ENCODE data around the gene DLK1.

Gene DLK1

DNA sequence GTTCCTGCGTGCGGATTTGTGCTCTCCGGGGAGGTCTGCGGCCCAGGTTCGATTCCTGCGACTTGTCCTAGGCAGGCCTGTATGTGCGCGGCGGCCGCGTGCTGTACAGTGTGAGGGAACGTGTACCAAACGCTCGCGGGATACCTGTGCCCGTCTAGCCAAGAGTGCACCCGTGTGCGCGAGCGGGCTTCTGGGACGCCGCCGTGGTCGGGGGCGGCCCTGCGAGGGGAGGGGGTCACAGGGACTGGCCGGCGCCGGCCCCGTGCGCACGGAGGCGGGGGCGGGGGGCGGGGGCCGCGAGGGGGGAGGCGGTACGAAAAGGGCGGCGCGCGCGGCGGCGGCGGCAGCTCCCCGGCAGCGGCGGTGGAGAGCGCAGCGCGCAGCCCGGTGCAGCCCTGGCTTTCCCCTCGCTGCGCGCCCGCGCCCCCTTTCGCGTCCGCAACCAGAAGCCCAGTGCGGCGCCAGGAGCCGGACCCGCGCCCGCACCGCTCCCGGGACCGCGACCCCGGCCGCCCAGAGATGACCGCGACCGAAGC lies at the start of gene DLK1:
DLK1 (plus strand) TSS at position 343 of the 536 bp plus-strand sequence; CDS start at position 520, 177 bp downstream.
- DNase-seq = no peak

DNA sequence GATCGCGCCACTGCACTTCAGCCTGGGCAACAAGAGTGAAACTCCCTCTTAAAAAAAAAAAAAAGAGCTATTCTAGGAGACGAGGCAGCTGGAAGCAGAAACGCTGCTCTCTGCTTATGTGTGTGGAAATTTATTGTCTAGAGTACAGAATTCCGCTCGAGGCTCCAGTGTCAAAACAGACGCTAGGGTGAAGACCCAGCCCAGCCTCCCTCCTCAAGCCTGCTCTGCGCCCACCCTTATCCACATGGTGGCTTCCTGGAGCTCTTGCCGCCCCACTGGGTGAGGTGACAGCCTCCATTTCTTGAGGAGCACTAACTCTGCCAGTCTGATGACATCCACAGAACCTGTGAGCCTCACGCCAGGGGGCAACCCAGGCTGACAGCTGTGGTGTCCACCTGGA lies 49.5 kb upstream of the DLK1 start:
- DNase-seq = no peak

DNA sequence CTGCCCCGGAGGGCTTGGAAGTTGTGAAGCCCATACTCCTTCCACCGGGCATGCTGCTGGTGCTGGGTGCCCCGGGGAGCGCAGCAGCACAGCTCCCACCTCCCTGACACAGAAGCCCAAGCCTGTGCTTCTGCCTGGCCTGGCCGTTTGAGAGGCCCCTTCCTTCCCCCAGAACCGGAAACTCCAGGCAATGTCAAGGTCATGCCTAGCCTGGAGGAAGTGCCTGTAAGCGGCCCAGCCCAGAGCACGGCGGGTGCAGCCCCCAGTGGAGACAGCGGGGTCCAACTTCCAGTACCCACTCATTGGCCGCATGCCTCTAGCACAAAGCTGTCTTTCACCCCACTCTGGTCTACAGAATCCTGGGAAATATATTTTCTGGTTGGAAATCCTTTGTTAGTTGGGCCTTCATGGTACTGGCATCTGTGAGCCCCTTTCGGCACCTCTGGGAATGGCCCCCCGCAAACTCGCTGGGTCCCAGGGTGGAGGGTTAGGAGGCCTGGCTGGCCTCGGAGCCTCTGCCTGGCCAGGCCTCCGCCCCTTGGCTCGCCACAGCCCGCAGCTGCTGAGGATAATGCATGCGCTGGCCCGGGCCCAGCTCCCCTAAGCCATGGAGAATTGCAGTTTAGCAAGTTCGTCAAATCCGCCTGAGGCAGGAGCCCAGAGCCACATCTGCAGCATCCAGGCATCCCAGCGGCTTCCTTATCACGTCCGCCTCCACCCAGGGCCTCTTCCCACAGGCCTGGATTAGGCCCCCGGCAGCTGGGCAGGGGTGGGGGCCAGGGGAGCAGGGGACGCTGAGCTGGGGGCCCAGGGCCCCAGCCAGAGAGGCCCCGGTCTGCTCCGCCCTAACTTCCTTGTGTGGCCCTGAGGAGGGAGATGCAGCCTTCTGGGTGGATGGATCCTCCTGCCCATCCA lies 48.9 kb upstream of the DLK1 start:
- DNase-seq = peak; percentile 58

DNA sequence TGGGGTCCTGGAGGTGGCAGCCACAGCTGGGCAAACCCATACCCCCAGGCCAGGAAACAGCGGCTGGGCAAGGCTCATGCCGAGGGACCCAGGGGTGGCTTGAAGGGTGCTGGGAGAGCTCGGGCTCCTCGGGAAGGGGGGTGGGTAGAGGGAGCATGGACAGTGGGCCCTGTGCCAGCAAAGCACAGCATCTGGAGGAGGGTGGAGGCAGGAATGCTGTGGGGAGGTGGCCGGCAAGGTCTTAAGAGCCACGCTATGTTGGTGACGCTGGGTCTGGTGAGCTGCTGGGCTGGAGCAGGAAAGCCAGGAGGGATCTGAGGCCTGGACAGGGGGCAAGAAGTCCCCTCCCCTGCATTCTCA lies 48.2 kb upstream of the DLK1 start:
- DNase-seq = peak; percentile 6

- DNase-seq = no peak
Observed at GRCh38 chr14:100679153-100679552, 47.5 kb upstream of the DLK1 start.

GRCh38 chr14:100679707-100680438 lies 46.8 kb upstream of the DLK1 start:
- DNase-seq = peak; percentile 65

- no peak for DNase-seq
Observed at GRCh38 chr14:100680439-100681051, 46.1 kb upstream of the DLK1 start.

DNA sequence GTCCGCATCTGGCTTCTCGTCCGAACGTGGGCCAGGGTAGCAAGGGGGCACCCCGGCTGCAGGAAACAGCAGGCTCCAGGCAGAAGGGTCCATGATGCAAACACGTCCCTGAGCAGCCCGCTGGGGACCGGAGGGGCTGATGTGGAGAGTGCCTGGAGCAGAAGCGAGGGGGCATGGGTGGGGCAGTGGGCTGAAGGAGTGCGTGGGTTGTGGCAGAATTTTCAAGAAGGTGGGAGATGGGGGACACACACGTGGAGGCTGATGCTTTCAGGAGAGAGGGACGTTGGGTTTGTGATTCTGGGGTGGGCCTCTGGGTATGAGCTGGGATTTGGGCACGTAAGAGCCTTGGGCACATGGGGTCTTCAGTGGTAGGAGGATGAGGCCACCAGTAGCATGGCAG lies 45.6 kb upstream of the DLK1 start:
- no peak for DNase-seq

- DNase-seq = no peak
Observed at GRCh38 chr14:100682749-100683148, 43.9 kb upstream of the DLK1 start.

GRCh38 chr14:100683578-100683977 lies 43.1 kb upstream of the DLK1 start:
- no peak for DNase-seq

DNA sequence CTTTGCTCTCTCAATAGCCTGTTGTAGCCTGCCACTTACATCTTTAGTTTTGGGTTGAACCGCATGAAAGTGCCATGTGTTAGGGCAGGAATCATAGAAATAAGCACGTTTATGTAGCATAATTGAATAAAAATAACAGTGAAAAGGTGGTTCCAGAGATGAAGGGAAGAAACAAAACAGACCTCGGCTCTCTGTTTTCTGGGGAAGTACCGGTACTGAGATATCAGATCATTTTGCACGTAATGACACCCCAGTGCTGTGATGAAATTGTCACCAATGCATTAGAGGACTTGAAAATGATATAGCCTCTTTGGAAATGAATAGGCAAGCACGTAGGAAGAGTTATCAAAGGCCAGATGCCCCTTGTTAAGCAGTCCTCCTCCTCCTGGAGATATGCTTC lies 42.5 kb upstream of the DLK1 start:
- no peak for DNase-seq

GRCh38 chr14:100684961-100685360 lies 41.7 kb upstream of the DLK1 start:
- no peak for DNase-seq

GRCh38 chr14:100686858-100687257 lies 39.8 kb upstream of the DLK1 start:
- no peak for DNase-seq

DNA sequence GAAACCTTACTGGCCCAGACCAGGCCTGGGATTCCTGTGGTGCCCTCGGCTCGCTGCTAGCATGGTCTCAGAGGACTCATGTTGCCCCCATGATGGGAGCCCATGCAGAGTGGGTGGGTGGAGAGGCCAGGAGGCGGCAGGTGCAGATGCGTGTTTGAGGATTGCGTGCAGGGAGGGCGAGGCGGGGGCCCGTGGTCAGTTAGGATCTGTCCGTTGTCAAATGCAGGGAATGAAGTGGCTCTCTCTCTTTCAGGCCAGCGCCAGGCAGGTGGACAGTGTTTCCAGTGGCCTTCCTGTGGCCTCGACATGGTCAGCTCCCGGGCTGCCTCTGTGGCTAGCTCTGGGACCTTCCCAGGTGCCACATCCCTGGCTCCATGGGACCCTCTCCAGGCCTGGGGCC lies 39.3 kb upstream of the DLK1 start:
- no peak for DNase-seq

DNA sequence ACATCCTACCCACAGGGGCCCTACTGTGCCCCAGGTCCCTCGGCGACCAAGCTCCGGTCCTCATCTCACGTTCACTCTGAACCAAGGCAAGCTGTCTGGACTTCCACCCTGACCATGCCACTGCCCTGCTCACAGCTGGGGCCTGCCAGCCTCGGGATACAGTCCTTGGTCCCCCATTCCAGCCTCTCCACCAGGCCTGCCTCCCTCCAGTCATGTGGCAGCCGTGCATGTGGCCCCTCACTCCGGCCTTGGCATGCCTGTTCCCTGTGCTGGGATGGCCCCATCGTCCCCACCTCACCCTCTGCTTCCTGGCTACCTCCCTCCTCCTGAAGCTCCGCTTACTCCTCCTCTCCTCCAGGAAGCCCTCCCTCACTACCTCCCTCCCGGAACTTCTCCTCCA lies 38.6 kb upstream of the DLK1 start:
- no peak for DNase-seq

GRCh38 chr14:100688598-100689461 lies 37.9 kb upstream of the DLK1 start:
- peak; percentile 69 for DNase-seq

DNA sequence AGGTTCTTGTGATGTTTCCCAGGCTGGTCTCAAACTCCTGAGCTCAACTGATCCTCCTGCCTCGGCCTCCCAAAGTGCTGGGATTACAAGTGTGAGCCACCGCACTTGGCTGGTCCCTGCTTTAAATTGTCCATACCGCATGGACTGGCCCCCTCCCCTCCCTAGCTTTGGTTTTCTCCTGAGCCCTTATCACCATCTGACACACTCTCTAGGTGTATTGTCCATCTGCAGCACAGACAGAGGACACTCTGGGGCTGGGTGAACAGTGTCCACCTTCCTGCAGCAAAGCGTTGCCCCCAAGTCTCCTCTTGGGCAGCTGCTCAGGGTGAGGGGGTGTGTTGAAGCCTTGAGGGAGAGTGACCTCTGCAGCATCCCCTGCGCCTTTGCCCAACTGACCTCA lies 36.0 kb upstream of the DLK1 start:
- no peak for DNase-seq

- DNase-seq = no peak
Observed at GRCh38 chr14:100691395-100692056, 35.2 kb upstream of the DLK1 start.

- no peak for DNase-seq
Observed at GRCh38 chr14:100692256-100692655, 34.4 kb upstream of the DLK1 start.

DNA sequence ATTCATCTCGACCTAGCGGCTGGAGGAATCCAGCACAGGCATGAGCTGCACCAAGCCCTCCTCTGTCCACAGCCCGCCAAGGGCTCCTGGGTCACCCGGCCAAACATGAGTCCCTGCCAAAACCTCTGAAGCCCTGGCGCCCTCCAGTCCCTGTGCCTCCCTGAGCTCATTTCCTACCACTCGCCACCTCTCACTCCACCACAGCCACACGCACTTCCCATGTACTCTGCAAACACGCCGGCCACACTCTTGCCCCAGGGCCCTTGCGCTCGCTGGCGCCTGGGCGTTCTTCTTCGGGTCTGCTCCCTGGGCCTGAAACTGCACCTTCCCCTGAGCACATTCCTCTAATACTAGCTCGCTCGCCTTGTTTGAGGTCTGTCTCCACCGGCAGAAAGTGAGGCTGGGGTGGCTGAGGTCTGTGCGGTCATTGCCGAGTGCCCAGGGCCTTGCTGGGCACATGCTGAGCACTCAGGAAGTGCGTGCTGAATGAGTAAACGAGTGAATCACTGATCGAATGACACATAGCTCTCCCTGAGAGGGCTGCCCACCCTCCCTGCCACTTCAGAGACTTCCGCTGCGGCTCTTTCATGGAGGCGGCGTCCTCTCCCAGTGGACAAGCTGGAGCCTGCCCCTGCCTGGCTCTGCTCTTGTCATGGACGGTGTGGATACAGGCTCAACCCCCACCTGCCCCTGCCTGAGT lies 33.7 kb upstream of the DLK1 start:
- peak; percentile 84 for DNase-seq

DNA sequence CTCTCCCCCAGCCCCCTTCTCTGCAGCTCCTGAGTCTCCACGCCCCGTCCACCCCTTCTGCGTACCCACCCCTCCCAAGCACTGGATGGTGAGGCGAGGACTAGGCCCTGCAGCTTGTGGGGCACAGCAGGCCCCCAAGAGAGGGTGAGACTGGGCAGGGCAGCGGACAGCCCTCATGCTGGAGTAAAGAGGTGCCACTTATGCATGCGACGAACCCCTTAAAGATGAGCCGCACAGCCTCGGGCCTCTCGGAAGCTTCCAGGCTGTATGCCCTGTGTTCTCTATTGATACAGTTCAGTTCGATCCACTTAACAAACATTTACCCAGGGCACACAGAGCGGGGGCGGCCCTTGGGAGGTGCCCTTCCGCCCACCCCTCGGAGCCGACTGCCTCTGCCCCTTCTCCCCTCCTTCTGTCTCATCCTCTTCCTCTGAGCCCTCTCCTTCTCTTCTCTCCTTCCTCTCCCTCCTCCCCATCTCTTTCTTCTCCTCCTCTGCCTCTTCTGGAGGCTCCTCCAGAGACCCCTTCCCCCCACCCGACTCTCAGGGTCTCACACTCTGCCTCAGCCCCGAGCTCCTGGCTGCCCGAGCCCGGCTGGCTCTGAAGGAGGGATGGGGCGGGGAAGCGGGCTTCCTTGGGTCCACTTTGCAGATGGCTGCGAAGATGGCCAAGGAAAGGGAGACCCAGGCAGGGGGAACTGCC lies 32.7 kb upstream of the DLK1 start:
- no peak for DNase-seq
